Mesendoderm (in vitro differentiated cells): ENCODE measurements around the gene RASGRP2.

Source experiments
- DNase-seq: peaks from one replicate; pipeline ENCODE4 v3.0.0; 2013
- H2AK5ac ChIP-seq: 2 replicates; pipeline ENCODE4 v1.6.1; 2013; ENCODE audit warnings: low read length, inconsistent platforms
- H2BK120ac ChIP-seq: 2 replicates; pipeline ENCODE4 v1.6.1; 2013; ENCODE audit warnings: low read depth, mild to moderate bottlenecking, low read length, moderate library complexity, mixed read lengths
- H2BK15ac ChIP-seq: replicated peaks from 2 replicates; pipeline ENCODE4 v1.6.1; 2013; ENCODE audit warnings: low read depth, mild to moderate bottlenecking, moderate library complexity
- H2BK5ac ChIP-seq: 2 replicates; pipeline ENCODE4 v1.6.1; 2013; ENCODE audit warnings: low read length, inconsistent platforms
- H3K18ac ChIP-seq: 2 replicates; pipeline ENCODE4 v1.6.1; 2013; ENCODE audit warnings: mild to moderate bottlenecking, low read length, mixed read lengths
- H3K23ac ChIP-seq: one replicate; pipeline ENCODE4 v1.6.1; 2013; ENCODE audit warnings: low read length
- H3K27ac ChIP-seq: 2 replicates; pipeline ENCODE4 v1.5.1; 2013; ENCODE audit warnings: low read depth, mild to moderate bottlenecking, inconsistent platforms, low read length, moderate library complexity
- H3K27me3 ChIP-seq: 2 replicates; pipeline ENCODE4 v1.6.1; 2013; ENCODE audit warnings: low read length, control low read depth, mild to moderate bottlenecking, inconsistent platforms; ENCODE audit not compliant: insufficient read depth, poor library complexity
- H3K36me3 ChIP-seq: 2 replicates; pipeline ENCODE4 v1.6.1; 2013; ENCODE audit warnings: low read length, inconsistent platforms; ENCODE audit not compliant: control insufficient read depth, insufficient read depth
- H3K4ac ChIP-seq: one replicate; pipeline ENCODE4 v1.6.1; 2013; ENCODE audit warnings: low read depth, mild to moderate bottlenecking, low read length, moderate library complexity
- H3K4me1 ChIP-seq: 2 replicates; pipeline ENCODE4 v1.6.1; 2013; ENCODE audit warnings: low read depth, low read length, inconsistent platforms; ENCODE audit not compliant: control insufficient read depth
- H3K4me2 ChIP-seq: 2 replicates; pipeline ENCODE4 v1.6.1; 2013; ENCODE audit warnings: low read length
- H3K4me3 ChIP-seq: 2 replicates; pipeline ENCODE4 v1.5.1; 2013; ENCODE audit warnings: mild to moderate bottlenecking, low read length
- H3K56ac ChIP-seq: one replicate; pipeline ENCODE4 v1.6.1; 2013; ENCODE audit warnings: low read length
- H3K79me1 ChIP-seq: 2 replicates; pipeline ENCODE4 v1.6.1; 2013; ENCODE audit warnings: low read length, inconsistent platforms
- H3K79me2 ChIP-seq: 2 replicates; pipeline ENCODE4 v1.6.1; 2013; ENCODE audit warnings: mild to moderate bottlenecking, low read length; ENCODE audit not compliant: control insufficient read depth, insufficient read depth
- H3K9ac ChIP-seq: 2 replicates; pipeline ENCODE4 v1.6.1; 2013; ENCODE audit warnings: low read length, inconsistent platforms
- H4K5ac ChIP-seq: one replicate; pipeline ENCODE4 v1.6.1; 2013; ENCODE audit warnings: low read length
- H4K8ac ChIP-seq: one replicate; pipeline ENCODE4 v1.6.1; 2013; ENCODE audit warnings: low read depth, mild to moderate bottlenecking, control low read depth, low read length, moderate library complexity
- WGBS: extraction: QIAGEN DNeasy Blood & Tissue Kit; methylation state at CpG from one replicate; pipeline ENCODE4 v1.1.7; 2013; ENCODE audit warnings: low lambda C conversion rate, missing lambda C conversion rate; ENCODE audit not compliant: insufficient coverage; ENCODE audit errors: extremely low coverage; 5-methylcytosine and 5-hydroxymethylcytosine counted together

The RASGRP2 gene

DNA sequence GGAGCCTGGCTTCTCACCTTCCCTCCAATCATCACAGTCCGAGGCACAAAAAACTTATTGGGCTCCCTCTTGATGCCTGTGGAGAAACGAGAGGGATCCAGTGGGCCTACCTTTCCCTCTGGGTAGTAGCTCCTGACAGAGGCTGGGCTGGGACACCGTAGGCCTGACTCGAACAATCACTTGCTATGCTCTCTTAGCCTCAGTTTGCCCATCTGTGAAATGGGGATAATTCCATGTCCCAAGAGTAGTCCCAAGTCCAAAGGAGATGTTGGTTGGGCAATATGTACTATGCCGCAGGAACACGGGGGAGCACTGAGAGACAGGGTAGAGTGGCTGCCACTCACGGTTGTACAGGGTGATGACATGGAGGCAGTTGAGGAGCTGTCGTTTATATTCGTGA is 7.6 kb upstream of the RASGRP2 start:
- no peak overlapping the region for H3K56ac ChIP-seq
- no peak overlapping the region for H3K4ac ChIP-seq
- no peak overlapping the region for H3K23ac ChIP-seq
- H3K9ac ChIP-seq = no peak overlapping the region
- no peaks in the 10 kb centered on the region for H3K4me1 ChIP-seq
- no peak overlapping the region for H2BK5ac ChIP-seq
- no peak overlapping the region for H3K4me3 ChIP-seq
- no peaks in the 10 kb centered on the region for H3K79me1 ChIP-seq
- no peak overlapping the region for H2AK5ac ChIP-seq
- H4K5ac ChIP-seq = no peak overlapping the region
- no peaks in the 10 kb centered on the region for H3K79me2 ChIP-seq
- no peak overlapping the region for H2BK15ac ChIP-seq
- H4K8ac ChIP-seq = no peak overlapping the region
- no peak overlapping the region for H3K18ac ChIP-seq
- H2BK120ac ChIP-seq = no peak overlapping the region
- no peak overlapping the region for H3K4me2 ChIP-seq
- H3K36me3 ChIP-seq = no peaks in the 10 kb centered on the region
- H3K27me3 ChIP-seq = no peaks in the 10 kb centered on the region
- H3K27ac ChIP-seq = no peak overlapping the region
- DNase-seq = no peak
- no CpG with 5 or more reads among the region's 9 CpGs for WGBS

DNA sequence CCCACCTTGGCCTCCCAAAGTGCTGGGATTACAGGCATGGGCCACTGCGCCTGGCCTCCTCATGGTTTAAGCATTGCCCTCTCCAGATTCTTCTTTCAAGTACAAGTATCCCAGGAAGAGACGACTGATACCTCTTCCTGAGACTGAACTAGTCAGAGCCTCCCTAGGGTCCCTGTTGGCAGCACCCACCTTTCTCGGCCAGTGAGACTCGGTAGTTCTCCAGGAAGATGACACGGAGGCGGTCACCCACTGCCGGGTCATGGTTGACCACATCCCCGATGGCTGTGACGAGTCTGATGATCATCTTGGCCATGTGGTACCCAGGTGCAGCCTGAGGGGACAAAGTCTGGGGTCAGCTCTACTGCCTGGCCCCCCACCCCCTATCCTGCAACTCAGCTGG is 7.2 kb upstream of the RASGRP2 start:
- no peak overlapping the region for H3K27ac ChIP-seq
- no peak overlapping the region for H3K18ac ChIP-seq
- no peak overlapping the region for H3K23ac ChIP-seq
- no peaks in the 10 kb centered on the region for H3K79me1 ChIP-seq
- no peak overlapping the region for H3K4ac ChIP-seq
- no peak overlapping the region for H2BK120ac ChIP-seq
- no peak overlapping the region for H3K9ac ChIP-seq
- no peaks in the 10 kb centered on the region for H3K79me2 ChIP-seq
- no peak overlapping the region for H2AK5ac ChIP-seq
- H3K36me3 ChIP-seq = no peaks in the 10 kb centered on the region
- H2BK15ac ChIP-seq = no peak overlapping the region
- no peak overlapping the region for H4K5ac ChIP-seq
- H3K4me2 ChIP-seq = no peak overlapping the region
- no peak overlapping the region for H2BK5ac ChIP-seq
- H3K56ac ChIP-seq = no peak overlapping the region
- H3K27me3 ChIP-seq = no peaks in the 10 kb centered on the region
- H3K4me3 ChIP-seq = no peak overlapping the region
- no CpG with 5 or more reads among the region's 9 CpGs for WGBS
- no peak overlapping the region for H4K8ac ChIP-seq
- no peak for DNase-seq
- no peaks in the 10 kb centered on the region for H3K4me1 ChIP-seq

DNA sequence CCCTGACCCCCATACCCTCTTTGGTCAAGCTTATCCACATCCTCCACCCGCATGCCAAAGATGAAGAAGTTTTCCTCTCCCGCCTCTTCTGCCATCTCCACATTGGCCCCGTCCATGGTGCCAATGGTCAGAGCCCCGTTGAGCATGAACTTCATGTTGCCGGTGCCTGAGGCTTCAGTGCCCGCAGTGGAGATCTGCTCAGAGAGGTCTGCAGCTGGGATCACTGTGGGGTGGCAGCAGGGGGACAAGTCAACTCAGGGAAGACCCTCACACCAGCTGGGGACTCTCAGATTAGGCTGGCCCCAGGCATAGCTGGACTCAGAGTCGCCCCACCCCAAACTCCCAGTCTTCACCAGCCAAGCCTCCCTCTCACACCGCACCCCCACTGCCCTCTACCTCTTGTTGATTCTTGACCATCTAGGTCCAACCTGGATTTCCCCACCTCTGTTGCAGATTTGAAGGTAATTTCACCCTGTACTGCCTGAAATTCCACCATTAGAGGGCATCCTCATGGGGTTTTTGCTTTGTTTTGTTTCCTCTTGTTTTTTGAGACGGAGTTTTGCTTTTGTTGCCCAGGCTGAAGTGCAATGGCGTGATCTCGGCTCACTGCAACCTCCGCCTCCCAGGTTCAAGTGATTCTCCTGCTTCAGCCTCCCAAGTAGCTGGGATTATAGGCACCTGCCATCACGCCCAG is 6.6 kb upstream of the RASGRP2 start:
- H3K79me2 ChIP-seq = no peaks in the 10 kb centered on the region
- H3K18ac ChIP-seq = no peak overlapping the region
- no peak overlapping the region for H2BK5ac ChIP-seq
- H3K9ac ChIP-seq = no peak overlapping the region
- no peak for DNase-seq
- no peak overlapping the region for H3K4me3 ChIP-seq
- no peak overlapping the region for H2BK15ac ChIP-seq
- H3K27ac ChIP-seq = no peak overlapping the region
- H2AK5ac ChIP-seq = no peak overlapping the region
- no peak overlapping the region for H3K56ac ChIP-seq
- no peak overlapping the region for H3K4me2 ChIP-seq
- H2BK120ac ChIP-seq = no peak overlapping the region
- H4K5ac ChIP-seq = no peak overlapping the region
- H3K36me3 ChIP-seq = no peaks in the 10 kb centered on the region
- no peaks in the 10 kb centered on the region for H3K4me1 ChIP-seq
- H3K4ac ChIP-seq = no peak overlapping the region
- no peaks in the 10 kb centered on the region for H3K27me3 ChIP-seq
- no CpG with 5 or more reads among the region's 13 CpGs for WGBS
- H3K79me1 ChIP-seq = no peaks in the 10 kb centered on the region
- H4K8ac ChIP-seq = no peak overlapping the region
- H3K23ac ChIP-seq = no peak overlapping the region

DNA sequence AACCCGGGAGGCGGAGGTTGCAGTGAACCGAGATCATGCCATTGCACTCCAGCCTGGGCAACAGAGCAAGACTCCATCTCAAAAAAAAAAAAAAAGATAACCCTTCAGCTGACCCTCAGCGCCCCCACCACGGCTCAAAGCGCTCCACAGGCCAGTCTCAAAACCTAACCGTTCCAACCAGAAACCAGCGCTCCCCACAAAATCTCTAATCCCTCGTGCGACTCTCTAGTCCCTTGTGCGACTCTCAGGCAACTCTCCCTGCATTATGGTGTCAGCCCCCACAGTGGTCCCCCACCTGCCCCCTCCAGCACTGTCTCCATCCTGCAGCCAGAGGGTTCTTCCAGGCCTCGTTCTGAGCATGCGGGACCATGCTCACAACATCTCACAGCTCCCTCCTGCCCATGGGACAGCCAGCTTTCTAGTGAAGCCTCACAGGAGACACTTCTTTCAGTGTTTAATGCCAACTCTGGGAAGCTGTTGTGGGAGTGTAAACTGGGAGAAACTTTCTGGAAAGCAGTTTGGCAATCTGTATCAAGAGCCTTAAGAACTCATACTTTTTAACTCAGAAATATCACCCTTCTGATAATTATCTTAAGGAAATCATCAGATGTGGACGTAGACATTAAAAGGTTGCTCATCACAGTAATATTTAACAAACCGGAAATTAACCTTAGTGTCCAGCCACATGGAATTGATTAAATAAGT is 4.2 kb upstream of the RASGRP2 start:
- H3K27me3 ChIP-seq = peaks cover 12% of the 10 kb centered on the region
- H3K27ac ChIP-seq = no peak overlapping the region
- H3K56ac ChIP-seq = no peak overlapping the region
- no peak overlapping the region for H3K4ac ChIP-seq
- no peak overlapping the region for H2BK5ac ChIP-seq
- H3K4me3 ChIP-seq = no peak overlapping the region
- H3K4me1 ChIP-seq = no peaks in the 10 kb centered on the region
- H4K5ac ChIP-seq = no peak overlapping the region
- WGBS = no CpG with 5 or more reads among the region's 15 CpGs
- H2AK5ac ChIP-seq = no peak overlapping the region
- no peak overlapping the region for H2BK120ac ChIP-seq
- H3K79me2 ChIP-seq = no peaks in the 10 kb centered on the region
- DNase-seq = no peak
- no peak overlapping the region for H3K18ac ChIP-seq
- H3K4me2 ChIP-seq = no peak overlapping the region
- H3K9ac ChIP-seq = no peak overlapping the region
- no peak overlapping the region for H3K23ac ChIP-seq
- H3K36me3 ChIP-seq = no peaks in the 10 kb centered on the region
- no peaks in the 10 kb centered on the region for H3K79me1 ChIP-seq
- H2BK15ac ChIP-seq = no peak overlapping the region
- no peak overlapping the region for H4K8ac ChIP-seq

DNA sequence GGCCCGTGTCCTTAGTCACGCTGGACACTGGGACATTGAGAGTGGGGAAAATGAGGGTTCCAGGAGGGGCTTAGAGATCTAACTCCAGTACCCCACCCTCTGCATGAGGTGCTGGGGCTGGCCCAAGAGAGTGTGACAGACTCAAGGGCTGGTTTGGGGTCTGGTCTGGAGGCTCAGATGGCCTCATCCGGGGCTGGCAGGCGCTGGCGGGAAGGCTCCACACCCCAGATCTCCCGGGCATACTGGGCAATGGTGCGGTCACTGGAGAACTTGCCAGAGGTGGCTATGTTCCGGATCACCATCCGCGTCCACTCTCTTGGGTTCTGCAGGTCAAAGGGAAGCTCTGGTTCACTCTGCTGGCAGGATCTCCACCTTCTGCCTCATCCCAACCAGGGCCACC is 2.5 kb upstream of the RASGRP2 start:
- Histone ChIP-seq H3K23ac (no peak overlapping the region), H3K4ac (no peak overlapping the region), H4K8ac (no peak overlapping the region), H4K5ac (no peak overlapping the region), H3K79me1 (no peaks in the 10 kb centered on the region), H3K4me1 (no peaks in the 10 kb centered on the region), H3K27me3 (peaks cover 21% of the 10 kb centered on the region), H3K79me2 (no peaks in the 10 kb centered on the region), H3K4me2 (no peak overlapping the region), H2AK5ac (no peak overlapping the region), H3K9ac (no peak overlapping the region), H3K4me3 (no peak overlapping the region), H3K27ac (no peak overlapping the region), H3K36me3 (no peaks in the 10 kb centered on the region), H3K56ac (no peak overlapping the region), H2BK5ac (no peak overlapping the region), H2BK120ac (no peak overlapping the region), H3K18ac (no peak overlapping the region), H2BK15ac (no peak overlapping the region)
- WGBS = no CpG with 5 or more reads among the region's 10 CpGs
- DNase-seq = no peak
